ENCODE data around the gene NOS2. TPM values are rescaled to one million over a fixed set of nuclear protein-coding genes. Genes with fewer than 3 reads are reported as not detected.

NOS2 gene
- total and polyA plus RNA-seq, 4 donors: 0.30 to 2.2 (median 0.89) TPM

DNA sequence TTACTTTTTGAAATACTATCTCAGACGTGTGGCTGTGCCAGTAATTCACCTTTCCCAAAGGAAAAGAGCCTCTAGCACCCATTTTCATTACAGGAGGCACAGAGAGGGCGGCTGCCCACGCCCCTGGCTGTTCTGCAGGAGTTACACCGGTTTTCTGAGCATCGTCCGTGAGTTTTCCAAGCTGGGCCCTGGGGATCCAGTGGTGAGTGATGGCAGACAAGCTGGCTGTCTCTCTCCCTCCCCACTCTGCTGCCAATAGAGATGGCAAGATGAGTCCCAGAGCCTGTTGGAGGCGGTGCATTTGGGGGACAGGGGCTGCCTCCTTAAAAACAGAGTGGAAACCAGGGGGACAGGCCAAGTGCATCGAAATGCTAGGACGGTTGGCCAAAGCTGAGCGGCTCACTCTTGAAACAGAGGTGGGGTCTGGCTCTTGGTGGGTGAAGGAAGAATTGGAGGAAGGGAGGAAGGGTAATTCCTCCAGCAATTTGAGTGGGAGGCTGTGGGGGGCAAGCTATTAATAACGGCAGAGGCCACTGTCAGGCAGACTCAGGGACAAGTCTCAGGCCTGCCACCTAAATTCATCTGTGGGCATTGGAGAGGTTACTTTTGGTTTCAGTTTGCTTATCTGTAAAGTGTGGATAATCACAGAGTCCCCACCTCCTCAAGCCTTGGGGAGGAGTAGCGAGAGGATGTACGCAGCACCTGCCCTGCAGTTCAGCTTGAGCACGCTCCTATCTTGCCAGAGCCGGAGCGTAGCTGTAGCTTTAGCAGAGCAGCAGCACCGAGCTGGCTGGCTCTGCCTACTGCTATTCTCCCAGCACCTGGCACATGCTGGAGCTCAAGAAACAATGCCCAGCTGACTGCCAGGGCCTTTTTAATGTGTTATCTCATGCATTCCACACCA is 7.5 kb upstream of the NOS2 start:
- no peaks in the 10 kb centered on the region for H3K36me3 ChIP-seq (ENCODE audit: control insufficient read depth in 4 of 4, insufficient read depth in 4 of 4, low read length in 4 of 4)
- ATAC-seq (ENCODE audit: insufficient read depth, low FRiP score) (no peak), DNase-seq (peak in 1 of 3 donors; percentile 12)
- H3K27ac ChIP-seq (ENCODE audit: low read depth in 1 of 2, low read length in 1 of 2): peak overlapping the region in 1 of 2 donors; percentile 26
- no peaks in the 10 kb centered on the region for H3K27me3 ChIP-seq (ENCODE audit: control insufficient read depth in 3 of 3, insufficient read depth in 3 of 3, low read length in 2 of 3)
- TF ChIP-seq, protein P1, sequence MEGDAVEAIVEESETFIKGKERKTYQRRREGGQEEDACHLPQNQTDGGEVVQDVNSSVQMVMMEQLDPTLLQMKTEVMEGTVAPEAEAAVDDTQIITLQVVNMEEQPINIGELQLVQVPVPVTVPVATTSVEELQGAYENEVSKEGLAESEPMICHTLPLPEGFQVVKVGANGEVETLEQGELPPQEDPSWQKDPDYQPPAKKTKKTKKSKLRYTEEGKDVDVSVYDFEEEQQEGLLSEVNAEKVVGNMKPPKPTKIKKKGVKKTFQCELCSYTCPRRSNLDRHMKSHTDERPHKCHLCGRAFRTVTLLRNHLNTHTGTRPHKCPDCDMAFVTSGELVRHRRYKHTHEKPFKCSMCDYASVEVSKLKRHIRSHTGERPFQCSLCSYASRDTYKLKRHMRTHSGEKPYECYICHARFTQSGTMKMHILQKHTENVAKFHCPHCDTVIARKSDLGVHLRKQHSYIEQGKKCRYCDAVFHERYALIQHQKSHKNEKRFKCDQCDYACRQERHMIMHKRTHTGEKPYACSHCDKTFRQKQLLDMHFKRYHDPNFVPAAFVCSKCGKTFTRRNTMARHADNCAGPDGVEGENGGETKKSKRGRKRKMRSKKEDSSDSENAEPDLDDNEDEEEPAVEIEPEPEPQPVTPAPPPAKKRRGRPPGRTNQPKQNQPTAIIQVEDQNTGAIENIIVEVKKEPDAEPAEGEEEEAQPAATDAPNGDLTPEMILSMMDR (IDR thresholded peaks at IDR 0.05; ENCODE audit: control extremely low read depth, extremely low read depth): no peak
- no peak overlapping the region for H3K9ac ChIP-seq (ENCODE audit: insufficient read depth in 1 of 2, low read length in 2 of 2)
- H3K4me1 ChIP-seq (ENCODE audit: control insufficient read depth in 5 of 5, insufficient read depth in 5 of 5, low read length in 5 of 5): peaks cover 0 to 4% (median 0%) of the 10 kb centered on the region in 5 donors
- no peak overlapping the region for H3K4me3 ChIP-seq
- WGBS, 2 donors: 61 to 75% methylated on average over 17 of the region's 17 CpGs
- no peaks in the 10 kb centered on the region for H3K9me3 ChIP-seq (ENCODE audit: control insufficient read depth in 4 of 4, insufficient read depth in 3 of 4, low read length in 3 of 4)

DNA sequence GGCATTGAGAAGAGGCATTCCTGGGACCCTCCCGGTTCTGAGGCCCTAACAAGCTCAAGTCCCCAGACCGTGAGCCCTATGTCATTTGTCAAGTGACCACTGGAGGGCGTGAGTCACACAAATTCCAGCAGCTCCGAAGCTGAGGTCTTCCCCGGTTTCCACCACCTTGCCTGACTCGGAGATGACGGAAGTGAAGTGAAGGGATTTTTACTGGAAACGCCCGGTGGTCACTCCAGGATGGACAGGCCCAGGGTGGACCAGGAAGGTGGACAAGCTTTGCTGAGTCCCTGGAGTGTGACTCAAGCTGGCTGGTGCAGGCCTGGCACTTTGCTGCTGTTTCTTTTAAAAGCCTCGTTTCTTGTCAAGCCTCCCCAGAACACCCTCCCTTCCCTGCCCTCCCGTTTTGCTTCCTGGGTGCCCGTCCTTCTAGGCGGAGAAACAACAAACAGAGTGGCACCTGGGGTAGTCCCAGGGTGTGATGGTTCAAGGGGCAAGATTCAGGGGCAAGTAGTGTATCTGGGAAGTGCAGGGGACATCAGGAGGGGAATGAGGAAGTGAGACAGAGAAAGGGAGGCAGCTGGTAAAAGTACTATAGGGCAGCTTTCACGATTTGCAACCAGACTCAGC is 5.3 kb upstream of the NOS2 start:
- H3K9ac ChIP-seq (ENCODE audit: insufficient read depth in 1 of 2, low read length in 2 of 2): peak overlapping the region in 1 of 2 donors; percentile 38
- no peak overlapping the region for H3K4me3 ChIP-seq
- no peaks in the 10 kb centered on the region for H3K9me3 ChIP-seq (ENCODE audit: control insufficient read depth in 4 of 4, insufficient read depth in 3 of 4, low read length in 3 of 4)
- DNase-seq: peak; percentile 87 to 93 (median 89)
- H3K27ac ChIP-seq (ENCODE audit: low read depth in 1 of 2, low read length in 1 of 2): peak overlapping the region in 1 of 2 donors; percentile 67
- H3K36me3 ChIP-seq (ENCODE audit: control insufficient read depth in 4 of 4, insufficient read depth in 4 of 4, low read length in 4 of 4): no peaks in the 10 kb centered on the region
- peaks cover 0 to 4% (median 0%) of the 10 kb centered on the region in 5 donors for H3K4me1 ChIP-seq (ENCODE audit: control insufficient read depth in 5 of 5, insufficient read depth in 5 of 5, low read length in 5 of 5)
- TF ChIP-seq, protein P1 (IDR thresholded peaks at IDR 0.05; ENCODE audit: control extremely low read depth, extremely low read depth): peak; percentile 78
- 2% methylated on average over 14 of the region's 14 CpGs for WGBS, 2 donors
- no peaks in the 10 kb centered on the region for H3K27me3 ChIP-seq (ENCODE audit: control insufficient read depth in 3 of 3, insufficient read depth in 3 of 3, low read length in 2 of 3)
- peak; percentile 84 for ATAC-seq (ENCODE audit: insufficient read depth, low FRiP score)

DNA sequence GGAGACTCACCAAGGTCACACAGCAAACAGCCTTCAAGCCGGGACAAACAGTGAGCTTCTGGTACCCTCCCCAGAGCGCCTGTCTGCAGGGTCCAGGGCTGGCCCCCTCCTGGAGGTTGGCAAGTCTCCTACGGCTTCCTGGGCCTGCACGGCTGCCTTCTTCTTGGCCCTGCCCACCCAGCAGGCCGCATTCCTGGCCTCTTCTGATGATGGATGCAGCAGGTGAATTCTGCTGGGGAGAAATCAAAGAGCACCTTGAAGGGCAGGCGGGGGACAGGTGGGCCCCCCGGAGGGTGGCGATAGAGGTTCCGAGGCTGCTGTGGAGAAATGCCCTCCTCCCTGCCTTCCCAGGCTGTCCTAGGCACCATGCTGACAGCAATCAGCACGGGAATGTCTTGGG is 3.8 kb upstream of the NOS2 start:
- no peak overlapping the region for H3K9ac ChIP-seq (ENCODE audit: insufficient read depth in 1 of 2, low read length in 2 of 2)
- no peak for DNase-seq
- H3K4me3 ChIP-seq: no peak overlapping the region
- peaks cover 0 to 4% (median 0%) of the 10 kb centered on the region in 5 donors for H3K4me1 ChIP-seq (ENCODE audit: control insufficient read depth in 5 of 5, insufficient read depth in 5 of 5, low read length in 5 of 5)
- no peaks in the 10 kb centered on the region for H3K27me3 ChIP-seq (ENCODE audit: control insufficient read depth in 3 of 3, insufficient read depth in 3 of 3, low read length in 2 of 3)
- H3K9me3 ChIP-seq (ENCODE audit: control insufficient read depth in 4 of 4, insufficient read depth in 3 of 4, low read length in 3 of 4): no peaks in the 10 kb centered on the region
- H3K36me3 ChIP-seq (ENCODE audit: control insufficient read depth in 4 of 4, insufficient read depth in 4 of 4, low read length in 4 of 4): no peaks in the 10 kb centered on the region
- 80 to 88% methylated on average over 10 of the region's 10 CpGs for WGBS, 2 donors
- no peak overlapping the region for H3K27ac ChIP-seq (ENCODE audit: low read depth in 1 of 2, low read length in 1 of 2)
- ATAC-seq (ENCODE audit: insufficient read depth, low FRiP score): no peak
- TF ChIP-seq, protein P1 (IDR thresholded peaks at IDR 0.05; ENCODE audit: control extremely low read depth, extremely low read depth): no peak
